Gastrocnemius medialis (tissue), 4 donors: Measurements from ENCODE around the gene PPEF2.

Experiments used
- CTCF ChIP-seq, 5 experiments: fragments of 450-650 bp in 3 of 5; fragments of 200-600 bp in 2 of 5; sonication (generic) in 2 of 5; IDR thresholded peaks in 4 of 5; conservative IDR thresholded peaks in 1 of 5; 1 replicate in 4 of 5; 2 replicates in 1 of 5; pipeline ENCODE4 v1.5.1; 2016 to 2019; ENCODE audit warnings: antibody characterized with exemption in 5 of 5, mild to moderate bottlenecking in 3 of 5, moderate library complexity in 3 of 5
- POLR2A ChIP-seq, 2 donors: fragments of 450-650 bp; IDR thresholded peaks; one replicate each; pipeline ENCODE4 v1.6.1; 2017; ENCODE audit warnings: antibody characterized with exemption in 2 of 2, mild to moderate bottlenecking in 2 of 2, moderate library complexity in 2 of 2

DNA sequence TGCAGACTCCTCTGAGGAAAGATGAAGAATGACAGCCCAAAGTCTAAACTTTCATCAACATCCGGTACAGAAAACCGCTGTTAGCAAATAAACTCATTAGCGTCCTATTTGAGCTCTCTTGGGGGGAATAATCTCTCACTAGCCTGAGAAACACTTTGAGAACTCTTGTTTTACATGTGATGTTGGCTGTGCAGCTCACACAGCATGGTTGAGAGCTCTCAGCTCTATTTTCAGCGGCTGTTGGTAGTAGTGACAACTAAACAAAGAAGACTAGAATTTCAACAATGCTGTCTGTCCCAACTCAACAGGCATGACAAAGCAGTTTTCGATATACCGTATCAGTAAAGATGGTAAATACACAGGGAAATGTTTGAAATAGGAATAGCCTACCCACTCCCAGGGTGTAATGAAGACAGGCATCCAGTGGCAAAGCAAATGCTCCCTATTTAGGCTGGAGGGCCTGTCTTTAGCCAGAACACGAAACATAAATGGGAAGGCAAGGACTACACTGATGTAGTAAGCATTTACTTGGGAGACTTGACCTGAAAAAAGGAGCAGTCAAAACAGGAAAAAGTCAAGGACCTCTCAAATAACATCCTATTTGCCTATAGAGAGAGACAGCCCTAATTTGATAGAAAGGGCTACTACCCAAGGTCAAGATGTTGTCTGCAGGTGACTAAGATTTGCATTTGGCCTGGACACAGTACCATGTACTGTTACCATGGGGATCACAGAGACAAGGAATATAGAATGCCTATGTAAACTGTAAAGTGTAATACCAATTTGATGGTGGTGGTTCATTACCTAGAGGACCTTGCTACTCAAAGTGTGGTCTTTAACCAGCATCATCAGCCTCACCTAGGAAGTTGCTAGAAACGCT is 60.4 kb downstream of the PPEF2 start:
- TF ChIP-seq CTCF (IDR thresholded peaks at IDR 0.05 in 4 of 5, conservative IDR thresholded peaks at IDR 0.05 in 1 of 5) (no peak), POLR2A (IDR thresholded peaks at IDR 0.05) (no peak)
